ENCODE data around the gene LMBRD2. TPM values are rescaled to one million over a fixed set of nuclear protein-coding genes. Genes with fewer than 3 reads are reported as not detected.

Gene LMBRD2
- total RNA-seq, 1 experiment from 2014 or later = 6.4 TPM

GRCh38 chr5:36168737-36169136 is 17.1 kb upstream of the LMBRD2 start:
- ChIA-PET CTCF (no interaction called here), POLR2A (ENCODE audit: low non-redundant PET) (no interaction called here)
- TF ChIP-seq EZH2 (IDR thresholded peaks at IDR 0.05; ENCODE audit: borderline replicate concordance, low read depth, low read length, poor library complexity, severe bottlenecking) (no peak), CTCF (conservative IDR thresholded peaks at IDR 0.05; ENCODE audit: low read depth, low read length) (no peak)
- no peaks in the 10 kb centered on the region for H3K9me3 ChIP-seq (ENCODE audit: low read depth, low read length, poor library complexity, severe bottlenecking)
- intact Hi-C loops (cut with micrococcal nuclease; ENCODE audit: unreplicated experiment) = no loop called here
- H3K4me1 ChIP-seq (ENCODE audit: insufficient read depth, low read length, poor library complexity, severe bottlenecking) = peaks cover 4% of the 10 kb centered on the region
- BruUV-seq (replicated peaks) = no TSS peak
- no peaks in the 10 kb centered on the region for H3K27me3 ChIP-seq (replicated peaks; ENCODE audit: insufficient read depth, low read depth, low read length, poor library complexity)
- no peak for DNase-seq (ENCODE audit: low spot score)
- H3K27ac ChIP-seq (ENCODE audit: low read depth, low read length, poor library complexity, severe bottlenecking) = no peak overlapping the region
- H3K36me3 ChIP-seq (ENCODE audit: insufficient read depth, low read length, poor library complexity, severe bottlenecking) = peaks cover 96% of the 10 kb centered on the region
- H3K4me3 ChIP-seq (ENCODE audit: low read depth, low read length, poor library complexity, severe bottlenecking) = no peak overlapping the region

GRCh38 chr5:36164461-36164860 is 12.8 kb upstream of the LMBRD2 start:
- ChIA-PET POLR2A (ENCODE audit: low non-redundant PET) (no interaction called here), CTCF (no interaction called here)
- intact Hi-C loops (cut with micrococcal nuclease; ENCODE audit: unreplicated experiment) = no loop called here
- Histone ChIP-seq H3K36me3 (ENCODE audit: insufficient read depth, low read length, poor library complexity, severe bottlenecking) (peaks cover 96% of the 10 kb centered on the region), H3K27me3 (replicated peaks; ENCODE audit: insufficient read depth, low read depth, low read length, poor library complexity) (no peaks in the 10 kb centered on the region), H3K4me3 (ENCODE audit: low read depth, low read length, poor library complexity, severe bottlenecking) (no peak overlapping the region), H3K4me1 (ENCODE audit: insufficient read depth, low read length, poor library complexity, severe bottlenecking) (peaks cover 19% of the 10 kb centered on the region), H3K27ac (ENCODE audit: low read depth, low read length, poor library complexity, severe bottlenecking) (no peak overlapping the region), H3K9me3 (ENCODE audit: low read depth, low read length, poor library complexity, severe bottlenecking) (no peaks in the 10 kb centered on the region)
- no peak for TF ChIP-seq EZH2 (IDR thresholded peaks at IDR 0.05; ENCODE audit: borderline replicate concordance, low read depth, low read length, poor library complexity, severe bottlenecking)
- no peak for TF ChIP-seq CTCF (conservative IDR thresholded peaks at IDR 0.05; ENCODE audit: low read depth, low read length)
- DNase-seq (ENCODE audit: low spot score) = no peak
- BruUV-seq (replicated peaks) = no TSS peak

DNA sequence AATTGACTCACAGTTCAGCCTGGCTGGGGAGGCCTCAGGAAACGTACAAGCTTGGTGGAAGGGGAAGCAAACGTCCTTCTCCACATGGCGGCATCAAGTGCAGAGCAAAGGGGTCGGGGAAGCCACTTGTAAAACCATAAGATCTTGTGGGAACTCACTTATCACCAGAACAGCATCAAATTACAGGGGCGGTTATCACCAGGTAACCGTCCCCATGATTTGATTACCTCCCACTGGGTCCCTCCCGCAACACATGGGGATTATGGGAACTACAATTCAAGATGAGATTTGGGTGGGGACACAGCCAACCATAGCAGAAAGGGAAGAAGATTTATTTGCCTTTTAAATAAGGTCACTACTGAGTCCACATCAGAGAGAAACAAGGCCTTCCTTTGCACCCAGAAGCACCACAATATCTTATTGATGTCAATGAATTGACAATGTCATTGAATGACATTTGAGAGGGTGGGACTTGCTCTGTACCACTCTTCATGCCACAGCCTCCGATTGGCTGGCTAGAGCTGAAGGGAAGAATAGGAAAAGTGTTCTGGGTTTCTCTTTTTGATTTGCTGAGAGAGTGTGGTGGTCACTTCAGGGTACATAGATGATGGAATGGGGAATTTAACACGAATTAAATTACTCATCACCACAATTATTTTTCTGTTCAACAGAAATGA is 11.3 kb upstream of the LMBRD2 start:
- Histone ChIP-seq H3K9me3 (ENCODE audit: low read depth, low read length, poor library complexity, severe bottlenecking) (no peaks in the 10 kb centered on the region), H3K4me3 (ENCODE audit: low read depth, low read length, poor library complexity, severe bottlenecking) (no peak overlapping the region), H3K4me1 (ENCODE audit: insufficient read depth, low read length, poor library complexity, severe bottlenecking) (peaks cover 34% of the 10 kb centered on the region), H3K27ac (ENCODE audit: low read depth, low read length, poor library complexity, severe bottlenecking) (peak overlapping the region; percentile 49), H3K27me3 (replicated peaks; ENCODE audit: insufficient read depth, low read depth, low read length, poor library complexity) (no peaks in the 10 kb centered on the region), H3K36me3 (ENCODE audit: insufficient read depth, low read length, poor library complexity, severe bottlenecking) (peaks cover 96% of the 10 kb centered on the region)
- TF ChIP-seq CTCF (conservative IDR thresholded peaks at IDR 0.05; ENCODE audit: low read depth, low read length) = no peak
- ChIA-PET CTCF (no interaction called here), POLR2A (ENCODE audit: low non-redundant PET) (no interaction called here)
- intact Hi-C loops (cut with micrococcal nuclease; ENCODE audit: unreplicated experiment) = no loop called here
- no peak for DNase-seq (ENCODE audit: low spot score)
- BruUV-seq (replicated peaks) = no TSS peak
